Thyroid gland (tissue), 4 donors: ENCODE results near the gene ING1. TPM values are rescaled to one million over a fixed set of nuclear protein-coding genes. Genes with fewer than 3 reads are reported as not detected.

Experiments used
- DNase-seq, 2 donors: peaks; one replicate each; pipeline ENCODE4 v3.0.0-alpha.2; 2019
- H3K27ac ChIP-seq, 3 donors: fragments of 200-600 bp; sonication (generic); 1 replicate in 2 of 3; 2 replicates in 1 of 3; pipeline ENCODE4 v1.5.1; 2016 to 2019; ENCODE audit warnings: mild to moderate bottlenecking in 1 of 3, moderate library complexity in 1 of 3
- H3K27me3 ChIP-seq: fragments of 200-600 bp; sonication (generic); one replicate; pipeline ENCODE4 v1.5.1; 2019
- H3K36me3 ChIP-seq, 2 donors: fragments of 200-600 bp; sonication (generic); one replicate each; pipeline ENCODE4 v1.5.1; 2016 to 2019
- H3K4me1 ChIP-seq, 2 donors: fragments of 200-600 bp; sonication (generic); one replicate each; pipeline ENCODE4 v1.5.1; 2017 to 2019
- H3K4me3 ChIP-seq, 3 donors: fragments of 200-600 bp; sonication (generic); replicated peaks in 1 of 3; 1 replicate in 2 of 3; 2 replicates in 1 of 3; pipeline ENCODE4 v1.5.1; 2016; ENCODE audit warnings: mild to moderate bottlenecking in 1 of 3
- H3K9me3 ChIP-seq: fragments of 200-600 bp; sonication (generic); one replicate; pipeline ENCODE4 v1.5.1; 2017
- POLR2A ChIP-seq, 2 donors: fragments of 450-650 bp; IDR thresholded peaks; one replicate each; pipeline ENCODE4 v1.6.1; 2017; ENCODE audit warnings: antibody characterized with exemption in 2 of 2, mild to moderate bottlenecking in 2 of 2, moderate library complexity in 1 of 2
- WGBS, 2 donors: methylation state at CpG; one replicate each; pipeline ENCODE4 v1.1.5; 2017; 5-methylcytosine and 5-hydroxymethylcytosine counted together
- intact Hi-C: fragments of 100-400 bp; cut with DNase I; formaldehyde crosslinking; loops from one replicate; pipeline ENCODE4 v1.15.1; 2023
- total RNA-seq, 4 donors: library from RNA; depleted of rRNA; stranded (reverse); fragments of >200 nt; gene quantifications; one replicate each; pipeline ENCODE4 v1.2.3, GENCODE V29; 2016
- TF ChIP-seq, protein P1 (sequence below), 6 experiments: fragments of 200-600 bp in 3 of 6; fragments of 450-650 bp in 3 of 6; sonication (generic) in 3 of 6; IDR thresholded peaks; one replicate each; pipeline ENCODE4 v1.5.1; 2016 to 2019; ENCODE audit warnings: antibody characterized with exemption in 6 of 6, mild to moderate bottlenecking in 2 of 6, inconsistent platforms in 1 of 6, moderate library complexity in 1 of 6

ING1 gene
- total RNA-seq, 4 donors from 2014 or later, result 8.2 to 17.9 (median 15.6) TPM

DNA sequence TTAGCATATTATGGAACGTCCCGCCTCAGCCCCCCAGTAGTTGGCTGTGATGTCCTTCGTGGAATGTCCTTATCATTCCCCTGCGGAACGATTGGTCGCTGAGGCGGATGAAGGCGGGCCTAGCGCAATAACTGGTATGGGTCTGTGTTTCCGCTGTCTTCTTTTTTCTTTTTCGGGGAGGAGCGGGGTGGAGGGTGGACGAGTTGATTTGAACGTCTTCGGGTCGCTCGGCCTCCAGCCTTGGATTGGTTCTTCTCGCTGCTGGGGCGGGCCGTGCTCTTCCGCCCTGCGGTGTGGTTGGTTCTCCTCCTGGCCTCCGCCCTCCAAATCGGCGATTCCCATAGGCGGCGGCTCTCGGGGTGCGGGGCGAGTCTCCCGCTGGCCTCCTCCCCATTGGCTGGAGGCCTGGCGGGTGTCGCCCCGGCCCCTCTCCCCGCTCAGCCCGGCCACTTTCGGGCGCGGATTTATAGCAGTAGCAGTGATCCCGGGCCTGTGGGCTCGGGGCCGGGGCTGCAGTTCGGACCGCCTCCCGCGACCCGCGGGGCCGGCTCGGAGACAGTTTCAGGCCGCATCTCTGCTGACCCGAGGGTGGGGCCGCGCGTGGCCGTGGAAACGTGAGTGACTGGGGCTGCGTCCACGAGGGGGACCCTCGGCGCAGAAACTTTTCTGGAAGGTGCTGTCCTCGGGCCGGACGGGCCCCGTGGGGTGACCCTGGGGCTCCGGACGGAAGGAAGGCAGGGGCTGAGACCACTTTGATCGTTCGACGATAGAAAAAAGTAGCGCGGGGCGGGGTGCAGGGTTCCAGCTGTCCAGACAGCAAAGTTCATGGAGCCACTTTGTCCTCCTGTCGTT, 2.1 kb downstream of the ING1 start:
- H3K27me3 ChIP-seq, result no peaks in the 10 kb centered on the region
- intact Hi-C loops, result loop anchor here (10.0 kb wide), 1 partner anchor 199 kb away; the partner anchor contains the start of gene ANKRD10
- no peaks in the 10 kb centered on the region for H3K36me3 ChIP-seq
- peak overlapping the region; percentile 97 to 100 (median 99) for H3K27ac ChIP-seq
- 1% methylated on average over 25 to 30 of the region's 74 CpGs for WGBS, 2 donors
- peak; percentile 25 to 53 for TF ChIP-seq POLR2A (IDR thresholded peaks at IDR 0.05)
- TF ChIP-seq, protein P1, sequence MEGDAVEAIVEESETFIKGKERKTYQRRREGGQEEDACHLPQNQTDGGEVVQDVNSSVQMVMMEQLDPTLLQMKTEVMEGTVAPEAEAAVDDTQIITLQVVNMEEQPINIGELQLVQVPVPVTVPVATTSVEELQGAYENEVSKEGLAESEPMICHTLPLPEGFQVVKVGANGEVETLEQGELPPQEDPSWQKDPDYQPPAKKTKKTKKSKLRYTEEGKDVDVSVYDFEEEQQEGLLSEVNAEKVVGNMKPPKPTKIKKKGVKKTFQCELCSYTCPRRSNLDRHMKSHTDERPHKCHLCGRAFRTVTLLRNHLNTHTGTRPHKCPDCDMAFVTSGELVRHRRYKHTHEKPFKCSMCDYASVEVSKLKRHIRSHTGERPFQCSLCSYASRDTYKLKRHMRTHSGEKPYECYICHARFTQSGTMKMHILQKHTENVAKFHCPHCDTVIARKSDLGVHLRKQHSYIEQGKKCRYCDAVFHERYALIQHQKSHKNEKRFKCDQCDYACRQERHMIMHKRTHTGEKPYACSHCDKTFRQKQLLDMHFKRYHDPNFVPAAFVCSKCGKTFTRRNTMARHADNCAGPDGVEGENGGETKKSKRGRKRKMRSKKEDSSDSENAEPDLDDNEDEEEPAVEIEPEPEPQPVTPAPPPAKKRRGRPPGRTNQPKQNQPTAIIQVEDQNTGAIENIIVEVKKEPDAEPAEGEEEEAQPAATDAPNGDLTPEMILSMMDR (IDR thresholded peaks at IDR 0.05), result peak in 2 of 6 experiments; percentile 2 to 26
- H3K4me3 ChIP-seq, result peak overlapping the region; percentile 59 to 83 (median 79)
- peaks cover 17 to 18% of the 10 kb centered on the region in 2 donors for H3K4me1 ChIP-seq
- peak; percentile 99 for DNase-seq
- no peaks in the 10 kb centered on the region for H3K9me3 ChIP-seq

DNA sequence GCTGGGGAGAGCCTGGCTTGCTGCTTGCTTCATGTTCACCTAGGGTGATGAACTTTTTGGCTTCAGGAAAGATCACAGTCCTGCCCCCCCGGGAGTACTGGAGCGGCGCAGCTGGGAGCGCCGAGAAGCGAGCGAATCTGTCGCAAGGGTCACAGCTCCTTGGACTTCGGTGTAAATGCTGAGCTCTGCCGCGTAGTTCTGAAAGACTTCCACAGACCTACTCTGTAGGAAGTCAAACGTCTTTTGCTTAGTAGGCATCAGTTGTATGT, 2.7 kb downstream of the ING1 start:
- H3K36me3 ChIP-seq, result no peaks in the 10 kb centered on the region
- peak overlapping the region; percentile 59 to 81 (median 79) for H3K4me3 ChIP-seq
- 0% methylated on average over 12 of the region's 12 CpGs for WGBS, 2 donors
- H3K27ac ChIP-seq, result peak overlapping the region; percentile 71 to 94 (median 86)
- peaks cover 16% of the 10 kb centered on the region in 2 donors for H3K4me1 ChIP-seq
- no peak for TF ChIP-seq POLR2A (IDR thresholded peaks at IDR 0.05)
- TF ChIP-seq, protein P1 (IDR thresholded peaks at IDR 0.05), result no peak
- intact Hi-C loops, result loop anchor here (10.0 kb wide), 1 partner anchor 199 kb away; the partner anchor contains the start of gene ANKRD10
- peak; percentile 68 to 72 for DNase-seq
- H3K27me3 ChIP-seq, result no peaks in the 10 kb centered on the region
- H3K9me3 ChIP-seq, result no peaks in the 10 kb centered on the region

DNA sequence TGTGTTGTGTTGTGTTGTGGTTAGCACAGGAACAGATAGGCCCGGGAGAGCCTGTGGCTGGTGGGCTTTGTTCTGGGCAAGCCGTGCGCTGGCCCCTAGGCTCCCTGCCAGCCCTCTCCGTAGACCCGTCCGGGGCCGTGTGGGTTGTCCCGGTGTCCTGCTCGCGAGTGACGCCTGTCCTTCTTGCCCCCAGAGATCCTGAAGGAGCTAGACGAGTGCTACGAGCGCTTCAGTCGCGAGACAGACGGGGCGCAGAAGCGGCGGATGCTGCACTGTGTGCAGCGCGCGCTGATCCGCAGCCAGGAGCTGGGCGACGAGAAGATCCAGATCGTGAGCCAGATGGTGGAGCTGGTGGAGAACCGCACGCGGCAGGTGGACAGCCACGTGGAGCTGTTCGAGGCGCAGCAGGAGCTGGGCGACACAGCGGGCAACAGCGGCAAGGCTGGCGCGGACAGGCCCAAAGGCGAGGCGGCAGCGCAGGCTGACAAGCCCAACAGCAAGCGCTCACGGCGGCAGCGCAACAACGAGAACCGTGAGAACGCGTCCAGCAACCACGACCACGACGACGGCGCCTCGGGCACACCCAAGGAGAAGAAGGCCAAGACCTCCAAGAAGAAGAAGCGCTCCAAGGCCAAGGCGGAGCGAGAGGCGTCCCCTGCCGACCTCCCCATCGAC, 5.7 kb downstream of the ING1 start:
- DNase-seq, result no peak
- 97 to 98% methylated on average over 58 to 61 of the region's 61 CpGs for WGBS, 2 donors
- intact Hi-C loops, result loop anchor here (10.0 kb wide), 1 partner anchor 196 kb away; the partner anchor contains the start of gene ANKRD10
- Histone ChIP-seq H3K4me1 (peaks cover 11 to 23% of the 10 kb centered on the region in 2 donors), H3K36me3 (no peaks in the 10 kb centered on the region), H3K4me3 (no peak overlapping the region), H3K27ac (no peak overlapping the region), H3K9me3 (no peaks in the 10 kb centered on the region), H3K27me3 (no peaks in the 10 kb centered on the region)
- TF ChIP-seq, protein P1 (IDR thresholded peaks at IDR 0.05), result no peak
- no peak for TF ChIP-seq POLR2A (IDR thresholded peaks at IDR 0.05)

DNA sequence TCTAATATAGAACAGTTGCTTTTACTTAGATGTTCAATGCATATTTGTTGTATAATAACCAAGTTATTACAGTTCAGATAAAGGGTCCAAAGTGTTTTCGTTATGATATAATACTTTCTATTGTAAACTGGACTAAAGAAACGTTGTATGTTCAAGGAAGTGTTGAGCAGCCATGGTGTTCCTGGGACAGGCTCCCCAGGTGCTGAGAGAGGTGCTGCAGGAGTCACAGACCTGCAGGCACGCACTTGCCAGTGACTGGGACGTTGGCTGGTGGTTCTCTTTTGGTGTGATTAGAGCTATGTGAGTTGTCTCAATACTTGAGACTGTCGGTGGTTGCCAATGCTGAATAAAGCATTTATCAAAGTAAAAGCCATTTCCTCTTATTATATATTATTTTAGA, 9.5 kb downstream of the ING1 start:
- Histone ChIP-seq H3K4me3 (no peak overlapping the region), H3K36me3 (no peaks in the 10 kb centered on the region), H3K27ac (no peak overlapping the region), H3K27me3 (no peaks in the 10 kb centered on the region), H3K9me3 (no peaks in the 10 kb centered on the region), H3K4me1 (peaks cover 3 to 13% of the 10 kb centered on the region in 2 donors)
- TF ChIP-seq, protein P1 (IDR thresholded peaks at IDR 0.05), result no peak
- TF ChIP-seq POLR2A (IDR thresholded peaks at IDR 0.05), result no peak
- WGBS, 2 donors, result 55 to 61% methylated on average over 5 of the region's 5 CpGs
- intact Hi-C loops, result no loop called here
- DNase-seq, result peak in 1 of 2 donors; percentile 24
